Measurements from ENCODE around the gene MARVELD1.

The MARVELD1 gene

DNA sequence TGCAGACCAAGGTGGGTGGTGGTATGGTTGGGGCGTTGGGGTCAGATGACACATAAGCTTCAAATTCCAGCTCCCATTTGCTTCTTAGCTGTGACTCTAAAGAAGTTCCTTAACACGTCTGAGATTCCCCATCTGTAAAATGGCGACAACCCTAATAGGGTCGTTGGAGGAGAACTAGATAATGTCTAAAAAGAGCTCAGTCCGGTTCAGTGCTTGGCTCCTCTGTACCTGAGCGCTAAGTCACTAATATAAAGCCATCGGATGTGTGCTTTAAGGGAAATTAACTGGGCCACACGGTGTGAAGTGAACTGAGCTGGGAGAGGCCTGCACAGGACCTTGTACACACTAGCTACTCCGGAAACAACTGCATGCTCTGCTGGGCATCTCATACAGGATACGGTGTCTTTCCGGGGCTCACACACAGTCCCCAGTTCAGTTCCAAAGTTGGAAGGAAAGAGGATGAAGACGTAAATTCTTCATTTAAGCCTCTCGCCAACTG, 22.9 kb downstream of the MARVELD1 start:
- DNase-seq (ENCODE audit: low read depth) = no peak
- TF ChIP-seq, protein P1, sequence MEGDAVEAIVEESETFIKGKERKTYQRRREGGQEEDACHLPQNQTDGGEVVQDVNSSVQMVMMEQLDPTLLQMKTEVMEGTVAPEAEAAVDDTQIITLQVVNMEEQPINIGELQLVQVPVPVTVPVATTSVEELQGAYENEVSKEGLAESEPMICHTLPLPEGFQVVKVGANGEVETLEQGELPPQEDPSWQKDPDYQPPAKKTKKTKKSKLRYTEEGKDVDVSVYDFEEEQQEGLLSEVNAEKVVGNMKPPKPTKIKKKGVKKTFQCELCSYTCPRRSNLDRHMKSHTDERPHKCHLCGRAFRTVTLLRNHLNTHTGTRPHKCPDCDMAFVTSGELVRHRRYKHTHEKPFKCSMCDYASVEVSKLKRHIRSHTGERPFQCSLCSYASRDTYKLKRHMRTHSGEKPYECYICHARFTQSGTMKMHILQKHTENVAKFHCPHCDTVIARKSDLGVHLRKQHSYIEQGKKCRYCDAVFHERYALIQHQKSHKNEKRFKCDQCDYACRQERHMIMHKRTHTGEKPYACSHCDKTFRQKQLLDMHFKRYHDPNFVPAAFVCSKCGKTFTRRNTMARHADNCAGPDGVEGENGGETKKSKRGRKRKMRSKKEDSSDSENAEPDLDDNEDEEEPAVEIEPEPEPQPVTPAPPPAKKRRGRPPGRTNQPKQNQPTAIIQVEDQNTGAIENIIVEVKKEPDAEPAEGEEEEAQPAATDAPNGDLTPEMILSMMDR (conservative IDR thresholded peaks at IDR 0.05; ENCODE audit: low read depth, low read length) = no peak
- peak overlapping the region; percentile 99 for H3K4me3 ChIP-seq (ENCODE audit: low read depth, low read length)

DNA sequence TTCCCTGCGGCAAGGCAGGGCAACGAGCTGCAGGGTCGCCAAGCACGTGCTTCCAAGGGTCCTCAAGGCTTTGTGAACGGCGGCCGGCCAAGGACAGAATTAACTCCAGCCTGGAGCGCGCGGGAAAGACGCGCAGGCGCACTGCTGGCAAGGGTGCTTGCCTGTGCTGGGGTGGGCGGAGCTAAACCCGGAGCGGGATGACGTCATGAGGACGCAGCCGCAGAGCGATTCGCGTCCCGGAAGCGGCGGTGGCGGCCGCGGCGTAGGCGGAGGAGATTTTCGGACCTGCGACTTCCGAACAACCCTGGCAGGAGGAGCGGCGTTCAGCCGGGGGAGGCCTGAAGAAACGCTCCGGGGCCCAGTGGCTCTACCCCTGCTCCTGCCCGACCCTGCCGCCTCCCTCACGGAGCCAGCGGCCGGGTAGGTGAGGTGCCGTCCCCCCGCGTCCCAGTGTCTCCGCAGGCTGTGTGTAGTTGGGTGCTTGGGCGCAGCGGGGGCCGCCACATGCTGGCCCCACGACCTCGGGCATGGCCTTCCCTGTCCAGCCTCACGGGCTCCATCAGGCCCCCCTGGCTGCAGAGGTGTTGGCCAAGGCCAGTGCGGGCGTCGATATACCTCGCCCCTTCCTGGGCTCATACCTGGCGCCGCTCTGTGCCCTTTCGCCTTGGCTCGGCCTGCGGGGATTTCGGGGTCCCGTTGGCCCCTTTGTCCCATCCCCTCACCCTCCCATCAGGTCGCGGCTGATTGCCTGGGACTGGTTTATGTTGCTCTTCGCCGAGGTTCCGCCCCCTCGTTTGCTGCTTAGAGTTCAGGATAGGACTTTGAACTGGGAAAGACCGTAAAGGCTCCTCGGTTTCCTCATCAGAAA, 23.6 kb downstream of the MARVELD1 start, which contains the start of gene ZFYVE27:
Gene ZFYVE27, plus strand, starts transcription at position 227 of the 868 bp plus-strand sequence. CDS start 1,350 bp downstream, outside the sequence.
- peak within 1 kb of the TSS; percentile 99 for H3K4me3 ChIP-seq (ENCODE audit: low read depth, low read length)
- TF ChIP-seq, protein P1 (conservative IDR thresholded peaks at IDR 0.05; ENCODE audit: low read depth, low read length) = no peak
- peak; percentile 96 for DNase-seq (ENCODE audit: low read depth)

DNA sequence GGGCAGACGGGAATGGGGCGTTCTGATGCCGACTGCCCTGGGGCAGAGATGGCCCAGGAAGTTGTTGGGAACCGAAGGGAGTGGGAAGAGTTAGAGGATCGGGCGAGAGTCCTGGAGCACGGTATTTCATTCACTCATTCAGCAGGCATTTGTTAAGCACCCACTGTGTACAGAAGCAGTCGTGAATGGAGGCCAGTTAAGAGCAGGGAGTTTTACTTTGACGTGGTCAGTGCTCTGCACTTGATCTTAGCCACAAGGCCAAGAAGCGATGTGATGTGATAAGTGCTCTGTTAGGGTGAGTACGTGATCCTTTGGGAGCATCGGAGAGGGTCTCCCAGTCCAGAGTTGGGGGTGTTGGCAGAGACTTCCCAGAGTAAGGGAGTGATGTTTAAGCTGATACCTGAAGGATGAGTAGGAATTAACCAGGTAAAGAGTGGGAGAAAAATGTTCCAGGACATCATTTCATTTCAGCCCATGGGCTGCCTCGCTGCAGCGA, 24.3 kb downstream of the MARVELD1 start:
- H3K4me3 ChIP-seq (ENCODE audit: low read depth, low read length) = peak overlapping the region; percentile 99
- DNase-seq (ENCODE audit: low read depth) = no peak
- TF ChIP-seq, protein P1 (conservative IDR thresholded peaks at IDR 0.05; ENCODE audit: low read depth, low read length) = no peak

DNA sequence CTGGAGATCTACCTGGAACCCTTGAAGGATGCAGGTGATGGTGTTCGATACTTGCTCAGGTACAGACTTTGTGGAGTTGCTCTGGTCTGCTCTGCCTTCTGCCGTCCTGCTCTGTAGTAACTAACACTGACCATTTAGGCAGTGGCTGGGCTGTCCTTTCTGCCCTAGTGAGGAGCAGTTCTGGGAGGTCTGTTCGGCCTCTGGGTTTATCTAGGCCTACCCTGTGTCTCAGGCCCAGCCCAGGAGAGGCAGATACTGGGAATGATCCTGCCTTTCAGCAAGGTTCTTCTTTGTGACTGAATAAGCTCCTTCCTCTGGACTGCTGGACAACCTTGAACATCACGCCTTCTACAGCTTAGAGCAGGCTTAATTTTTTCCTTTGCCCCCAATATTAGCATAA, 25.1 kb downstream of the MARVELD1 start:
- peak overlapping the region; percentile 2 for H3K4me3 ChIP-seq (ENCODE audit: low read depth, low read length)

DNA sequence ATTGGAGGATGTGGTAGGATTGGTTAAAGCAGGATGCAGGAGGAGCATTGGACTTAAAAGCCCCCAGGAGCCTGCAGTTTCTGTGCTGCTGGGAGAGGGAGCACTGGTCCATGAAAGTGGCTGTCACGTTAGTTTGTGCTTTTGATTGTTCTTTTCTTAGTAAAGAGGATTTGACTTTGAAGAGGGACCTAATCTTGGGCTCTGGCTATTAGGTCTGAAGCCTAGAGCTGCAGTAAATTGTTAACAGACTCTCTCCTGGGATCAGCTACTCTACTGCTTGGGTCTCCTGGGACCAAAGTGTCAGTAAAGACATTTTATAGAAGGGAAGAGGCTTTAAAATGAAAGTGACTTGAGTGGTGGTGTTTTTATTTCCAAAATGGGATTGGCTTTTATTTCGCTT, 27.1 kb downstream of the MARVELD1 start:
- TF ChIP-seq, protein P1 (conservative IDR thresholded peaks at IDR 0.05; ENCODE audit: low read depth, low read length) = no peak
- DNase-seq (ENCODE audit: low read depth) = no peak
- no peak overlapping the region for H3K4me3 ChIP-seq (ENCODE audit: low read depth, low read length)

More for the DNA sequence above, 25.1 kb downstream of the MARVELD1 start:
- TF ChIP-seq, protein P1 (conservative IDR thresholded peaks at IDR 0.05; ENCODE audit: low read depth, low read length) = no peak
- no peak for DNase-seq (ENCODE audit: low read depth)

DNA sequence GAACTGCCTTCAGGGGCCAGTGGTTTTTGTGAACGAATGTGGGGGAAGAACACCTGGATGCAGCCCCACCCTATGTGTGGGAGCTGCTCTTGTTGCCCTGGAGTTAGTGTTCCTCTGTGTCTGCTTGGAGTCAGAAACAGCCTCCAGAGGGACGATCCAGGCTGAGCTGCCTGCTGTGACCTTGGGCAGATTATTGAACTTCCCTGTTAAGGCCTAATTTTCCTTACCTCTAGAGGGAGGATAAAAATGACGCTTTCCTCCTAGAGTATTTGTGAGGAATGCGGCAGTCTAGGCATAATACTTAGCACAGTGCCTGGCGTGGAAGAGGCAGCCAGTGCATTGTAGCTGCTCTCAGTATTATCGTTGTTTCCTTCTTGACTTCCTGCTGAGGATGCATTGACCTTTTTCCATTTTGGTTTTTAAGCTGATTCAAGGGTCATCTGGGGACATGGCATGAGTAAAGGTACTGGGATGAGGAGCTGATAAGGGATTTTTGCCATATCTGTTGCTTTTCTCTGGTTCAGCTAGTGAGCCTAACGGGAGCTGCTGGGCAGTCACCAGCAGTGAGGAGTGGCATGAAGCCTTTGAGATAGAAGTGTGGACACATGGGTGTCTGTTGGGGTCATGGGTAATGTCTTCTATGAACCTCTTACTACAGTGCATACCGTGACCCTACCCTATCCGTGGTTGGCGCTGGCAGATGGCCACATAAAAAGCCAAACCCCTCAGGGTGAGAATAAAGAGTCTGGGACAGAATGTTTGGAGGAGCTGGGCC, 29.8 kb downstream of the MARVELD1 start:
- H3K4me3 ChIP-seq (ENCODE audit: low read depth, low read length) = no peak overlapping the region
- TF ChIP-seq, protein P1 (conservative IDR thresholded peaks at IDR 0.05; ENCODE audit: low read depth, low read length) = no peak
- DNase-seq (ENCODE audit: low read depth) = no peak

All from choroid plexus epithelial cell (primary cell).